Breast epithelium (tissue), 3 donors: ENCODE results near the gene IFRD1.

ENCODE experiments used
- CTCF ChIP-seq, 3 donors: fragments of 450-650 bp; IDR thresholded peaks; one replicate each; pipeline ENCODE4 v1.5.1; 2016 to 2017; ENCODE audit warnings: antibody characterized with exemption in 3 of 3, mild to moderate bottlenecking in 3 of 3, moderate library complexity in 3 of 3
- POLR2A ChIP-seq: fragments of 450-650 bp; IDR thresholded peaks from one replicate; pipeline ENCODE4 v1.6.1; 2016; ENCODE audit warnings: antibody characterized with exemption, mild to moderate bottlenecking, moderate library complexity
- POLR2AphosphoS5 ChIP-seq, 3 donors: sonication (generic); formaldehyde crosslinking; IDR thresholded peaks; one replicate each; pipeline ENCODE4 v1.6.1; 2017; ENCODE audit warnings: antibody characterized with exemption in 3 of 3

DNA sequence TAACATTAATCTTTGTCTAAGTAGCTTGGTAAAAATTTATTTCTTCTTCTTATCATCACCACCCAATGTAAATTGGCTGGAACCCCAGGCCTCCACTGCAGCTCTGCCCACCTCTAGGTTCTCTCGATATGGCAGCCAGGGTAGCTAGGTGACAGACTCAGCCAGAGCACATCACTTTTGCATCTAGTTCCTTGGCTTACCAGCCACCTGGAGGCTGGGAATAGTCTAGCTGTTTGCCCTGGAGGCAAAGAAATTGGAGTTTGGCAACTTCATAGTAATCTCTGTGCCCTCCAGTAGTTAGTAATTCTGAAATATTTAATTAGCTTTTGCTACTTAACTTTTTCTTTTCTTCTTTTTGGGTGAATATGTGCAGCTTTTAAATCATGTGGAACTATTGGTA is 9.4 kb downstream of the IFRD1 start:
- TF ChIP-seq POLR2A = no peak
- TF ChIP-seq CTCF (IDR thresholded peaks at IDR 0.05) = no peak
- TF ChIP-seq POLR2AphosphoS5 (IDR thresholded peaks at IDR 0.05) = no peak
